ENCODE data around the gene MVB12B. TPM values are rescaled to one million over a fixed set of nuclear protein-coding genes. Genes with fewer than 3 reads are reported as not detected.
"Not testable (repeated sequence)": the region's sequence is repeated elsewhere in the genome, so short reads cannot be mapped to it uniquely, and the experiment has no call there.

The MVB12B gene
- 10 to 100 TPM; 16.1 to 17.2 TPM for total RNA-seq
- long read RNA-seq, partial matches to known transcripts = 8 of 9 reads
- long read RNA-seq, other reads (novel, unspliced or antisense) = 1 of 9 reads

GRCh38 chr9:126326228-126327005, at the start of gene MVB12B:
TSS of gene MVB12B (plus strand) at chr9:126326829. CDS start at chr9:126326930, 101 bp downstream.
- intact Hi-C loops (cut with DNase I, micrococcal nuclease) = no loop called here
- peak in 1 of 2 donors; percentile 62 for DNase-seq
- ATAC-seq = peak; percentile 81

- ATAC-seq (no peak), DNase-seq (no peak)
- intact Hi-C loops (cut with DNase I, micrococcal nuclease) = no loop called here
Measured at GRCh38 chr9:126283799-126284465, 42.7 kb upstream of the MVB12B start.

GRCh38 chr9:126285652-126286051, 41.0 kb upstream of the MVB12B start:
- intact Hi-C loops (cut with DNase I, micrococcal nuclease); ATAC-seq; DNase-seq: not testable (repeated sequence)

- DNase-seq (no peak), ATAC-seq (no peak)
- intact Hi-C loops (cut with DNase I, micrococcal nuclease) = no loop called here
Measured at GRCh38 chr9:126287166-126287866, 39.3 kb upstream of the MVB12B start.

GRCh38 chr9:126290871-126291270, 35.8 kb upstream of the MVB12B start:
- no peak for DNase-seq
- no peak for ATAC-seq
- intact Hi-C loops (cut with DNase I, micrococcal nuclease) = no loop called here

- DNase-seq = no peak
- ATAC-seq = no peak
- intact Hi-C loops (cut with DNase I, micrococcal nuclease) = no loop called here
Measured at GRCh38 chr9:126291925-126292324, 34.7 kb upstream of the MVB12B start.

- intact Hi-C loops (cut with DNase I, micrococcal nuclease) = no loop called here
- no peak for ATAC-seq
- DNase-seq = no peak
Measured at GRCh38 chr9:126292736-126293521, 33.7 kb upstream of the MVB12B start.

- intact Hi-C loops (cut with DNase I, micrococcal nuclease) = no loop called here
- DNase-seq (no peak), ATAC-seq (no peak)
Measured at GRCh38 chr9:126293522-126293889, 33.1 kb upstream of the MVB12B start.

GRCh38 chr9:126294331-126295081, 32.1 kb upstream of the MVB12B start:
- no peak for ATAC-seq
- intact Hi-C loops (cut with DNase I, micrococcal nuclease) = no loop called here
- DNase-seq = no peak

- no peak for ATAC-seq
- intact Hi-C loops (cut with DNase I, micrococcal nuclease) = no loop called here
- no peak for DNase-seq
Measured at GRCh38 chr9:126295082-126295477, 31.5 kb upstream of the MVB12B start.

GRCh38 chr9:126295516-126295915, 31.1 kb upstream of the MVB12B start:
- intact Hi-C loops (cut with DNase I, micrococcal nuclease) = no loop called here
- ATAC-seq (no peak), DNase-seq (no peak)

- ATAC-seq = no peak
- intact Hi-C loops (cut with DNase I, micrococcal nuclease) = no loop called here
- no peak for DNase-seq
Measured at GRCh38 chr9:126295936-126296600, 30.6 kb upstream of the MVB12B start.

- intact Hi-C loops (cut with DNase I, micrococcal nuclease) = no loop called here
- no peak for ATAC-seq
- no peak for DNase-seq
Measured at GRCh38 chr9:126296687-126297086, 29.9 kb upstream of the MVB12B start.

- no peak for ATAC-seq
- intact Hi-C loops (cut with DNase I, micrococcal nuclease) = no loop called here
- no peak for DNase-seq
Measured at GRCh38 chr9:126297661-126298060, 29.0 kb upstream of the MVB12B start.

GRCh38 chr9:126298063-126298801, 28.4 kb upstream of the MVB12B start:
- ATAC-seq = peak; percentile 95
- intact Hi-C loops (cut with DNase I, micrococcal nuclease) = no loop called here
- peak; percentile 63 for DNase-seq

- DNase-seq (no peak), ATAC-seq (no peak)
- intact Hi-C loops (cut with DNase I, micrococcal nuclease) = loop anchor here in 1 of 2 donors (5.0 kb wide), 1 partner anchor 98 kb away; no protein-coding TSS in a partner anchor
Measured at GRCh38 chr9:126299706-126300276, 26.8 kb upstream of the MVB12B start.

GRCh38 chr9:126301196-126301595, 25.4 kb upstream of the MVB12B start:
- intact Hi-C loops (cut with DNase I, micrococcal nuclease) = loop anchor here in 1 of 2 donors (5.0 kb wide), 1 partner anchor 96 kb away; no protein-coding TSS in a partner anchor
- ATAC-seq = no peak
- DNase-seq = no peak

All from left colon (tissue), 2 donors.